IMR-90 (cell line): ENCODE measurements around the gene EIF3I. TPM values are rescaled to one million over a fixed set of nuclear protein-coding genes. Genes with fewer than 3 reads are reported as not detected.

Experiments
- ATAC-seq: fragments of 200-7000 bp; cut with Tn5 transposase; 2 replicates; pipeline ENCODE4 v1.9.1; 2020; ENCODE audit warnings: low read depth, mild to moderate bottlenecking, moderate library complexity
- BruUV-seq: library from RNA; stranded (reverse); fragments of 400-500 nt; replicated peaks from 2 replicates; lab custom pipeline; 2021; lab: Mats Ljungman, UMichigan
- CTCF ChIA-PET: fragments of 300-600 bp; formaldehyde crosslinking; extraction: SDS; loops from one replicate; lab custom pipeline; 2021; ENCODE audit warnings: antibody characterized with exemption; lab: Yijun Ruan, JAX
- POLR2A ChIA-PET: fragments of 300-600 bp; sonication (Branson Sonifier 250); formaldehyde crosslinking; loops from one replicate; lab custom pipeline; 2022; ENCODE audit warnings: antibody characterized with exemption; ENCODE audit not compliant: unreplicated experiment; lab: Charles Lee
- DNase-seq: peaks from one replicate; pipeline ENCODE4 v3.0.0; 2013
- H2AFZ ChIP-seq: replicated peaks from 2 replicates; pipeline ENCODE3; 2013; ENCODE audit warnings: low read length, mild to moderate bottlenecking; ENCODE audit not compliant: poor library complexity
- H2AK5ac ChIP-seq: 2 replicates; pipeline ENCODE4 v1.6.1; 2013; ENCODE audit warnings: low read depth, low read length, inconsistent platforms
- H2AK9ac ChIP-seq: replicated peaks from 2 replicates; pipeline ENCODE3; 2013; ENCODE audit warnings: mild to moderate bottlenecking, low read depth, low read length, moderate library complexity; ENCODE audit not compliant: poor library complexity
- H2BK120ac ChIP-seq: 2 replicates; pipeline ENCODE4 v1.6.1; 2013; ENCODE audit warnings: low read depth, low read length, inconsistent platforms
- H2BK15ac ChIP-seq: 3 replicates; pipeline ENCODE4 v1.6.1; 2013; ENCODE audit warnings: low read depth, low read length, inconsistent platforms
- H2BK20ac ChIP-seq: 2 replicates; pipeline ENCODE4 v1.6.1; 2013; ENCODE audit warnings: low read depth, mild to moderate bottlenecking, inconsistent platforms, low read length, moderate library complexity
- H2BK5ac ChIP-seq: 2 replicates; pipeline ENCODE4 v1.6.1; 2013; ENCODE audit warnings: mild to moderate bottlenecking, low read depth, low read length, inconsistent platforms; ENCODE audit not compliant: poor library complexity, severe bottlenecking
- H3K14ac ChIP-seq: replicated peaks from 2 replicates; pipeline ENCODE4 v1.6.1; 2013; ENCODE audit warnings: low read depth, low read length, inconsistent platforms
- H3K18ac ChIP-seq: 2 replicates; pipeline ENCODE4 v1.6.1; 2013; ENCODE audit warnings: low read depth, low read length, control low read depth
- H3K23ac ChIP-seq: 2 replicates; pipeline ENCODE4 v1.6.1; 2013; ENCODE audit warnings: low read depth, low read length, inconsistent platforms
- H3K27ac ChIP-seq: 2 replicates; pipeline ENCODE4 v1.5.1; 2013; ENCODE audit warnings: mild to moderate bottlenecking, control low read depth, low read length; ENCODE audit not compliant: insufficient read depth
- H3K27me3 ChIP-seq: 2 replicates; pipeline ENCODE4 v1.6.1; 2013; ENCODE audit warnings: low read length; ENCODE audit not compliant: control insufficient read depth, insufficient read depth
- H3K36me3 ChIP-seq: 2 replicates; pipeline ENCODE4 v1.6.1; 2013; ENCODE audit warnings: low read length, mixed read lengths; ENCODE audit not compliant: control insufficient read depth, insufficient read depth
- H3K4ac ChIP-seq: 2 replicates; pipeline ENCODE4 v1.6.1; 2013; ENCODE audit warnings: low read depth, low read length, inconsistent platforms
- H3K4me1 ChIP-seq: 2 replicates; pipeline ENCODE4 v1.6.1; 2013; ENCODE audit warnings: low read length, mixed read lengths; ENCODE audit not compliant: control insufficient read depth, insufficient read depth
- H3K4me2 ChIP-seq: 2 replicates; pipeline ENCODE4 v1.6.1; 2013; ENCODE audit warnings: low read depth, mild to moderate bottlenecking, control low read depth, low read length, moderate library complexity
- H3K4me3 ChIP-seq: 2 replicates; pipeline ENCODE4 v1.5.1; 2013; ENCODE audit warnings: low read depth, mild to moderate bottlenecking, control low read depth, low read length, moderate library complexity; ENCODE audit not compliant: insufficient read depth
- H3K56ac ChIP-seq: 2 replicates; pipeline ENCODE4 v1.6.1; 2013; ENCODE audit warnings: low read length, inconsistent platforms; ENCODE audit not compliant: insufficient read depth; ENCODE audit errors: extremely low read depth
- H3K79me1 ChIP-seq, 2 experiments: 2 replicates each; pipeline ENCODE4 v1.6.1; 2013; ENCODE audit warnings: low read length in 2 of 2, inconsistent platforms in 1 of 2, low read depth in 1 of 2
- H3K9ac ChIP-seq: 2 replicates; pipeline ENCODE4 v1.6.1; 2013; ENCODE audit warnings: low read depth, low read length, control low read depth
- H3K9me1 ChIP-seq: 2 replicates; pipeline ENCODE4 v1.6.1; 2013; ENCODE audit warnings: low read length, inconsistent platforms; ENCODE audit not compliant: insufficient read depth
- H3K9me3 ChIP-seq: 2 replicates; pipeline ENCODE4 v1.6.1; 2013; ENCODE audit warnings: low read length; ENCODE audit not compliant: control insufficient read depth, insufficient read depth
- H4K20me1 ChIP-seq: 2 replicates; pipeline ENCODE4 v1.6.1; 2013; ENCODE audit warnings: low read length, inconsistent platforms; ENCODE audit not compliant: insufficient read depth
- H4K5ac ChIP-seq: 2 replicates; pipeline ENCODE4 v1.6.1; 2013; ENCODE audit warnings: mild to moderate bottlenecking, low read depth, low read length, control low read depth
- H4K8ac ChIP-seq, 2 experiments: 2 replicates each; pipeline ENCODE4 v1.6.1; 2013; ENCODE audit warnings: low read depth in 2 of 2, low read length in 2 of 2, control low read depth in 1 of 2, inconsistent platforms in 1 of 2
- H4K91ac ChIP-seq: 2 replicates; pipeline ENCODE4 v1.6.1; 2013; ENCODE audit warnings: low read depth, low read length, inconsistent platforms; ENCODE audit not compliant: insufficient read depth
- MAFK ChIP-seq: IDR thresholded peaks from 2 replicates; pipeline ENCODE4 v1.6.1; 2012; ENCODE audit warnings: low read depth, low read length, improper control_type of control experiment
- MAZ ChIP-seq: IDR thresholded peaks from 2 replicates; pipeline ENCODE4 v1.6.1; 2012; ENCODE audit warnings: low read depth, mild to moderate bottlenecking, low read length, improper control_type of control experiment, moderate library complexity, borderline replicate concordance
- RAD21 ChIP-seq: IDR thresholded peaks from 2 replicates; pipeline ENCODE4 v1.6.1; 2012; ENCODE audit warnings: low read length, improper control_type of control experiment
- SMC3 ChIP-seq: fragments of 150-350 bp; IDR thresholded peaks from 2 replicates; pipeline ENCODE4 v1.6.1; 2016; ENCODE audit warnings: low read depth, mild to moderate bottlenecking, antibody characterized with exemption, low read length, moderate library complexity
- WGBS, 2 experiments: methylation state at CpG; one replicate each; pipeline versions ENCODE4 v1.1.5 to v1.1.7; 2013; ENCODE audit warnings: missing lambda C conversion rate in 2 of 2; ENCODE audit not compliant: insufficient read length in 1 of 2; ENCODE audit errors: extremely low coverage in 2 of 2; 5-methylcytosine and 5-hydroxymethylcytosine counted together
- dilution Hi-C: fragments of 300-500 bp; cut with HindIII; formaldehyde crosslinking; loops from one replicate; pipeline ENCODE4 v1.14.3; 2018; ENCODE audit warnings: low sequenced_read_pairs; ENCODE audit not compliant: unreplicated experiment
- in situ Hi-C: fragments of 300-500 bp; cut with MboI; formaldehyde crosslinking; loops from 3 replicates; pipeline ENCODE4 v1.14.3; 2019; ENCODE audit warnings: low sequenced_read_pairs, inconsistent platforms, mixed read lengths
- intact Hi-C: fragments of 100-400 bp; cut with micrococcal nuclease; formaldehyde crosslinking; loops from 2 replicates; pipeline ENCODE4 v1.10.0; 2022
- polyA plus RNA-seq, 3 experiments: library from polyadenylated mRNA; depleted of rRNA; stranded (reverse); fragments of >200 nt; gene quantifications; 2 replicates each; pipeline ENCODE4 v1.2.3, GENCODE V29; 2012; ENCODE audit warnings: low replicate concordance in 1 of 3
- total RNA-seq: library from RNA; depleted of rRNA; stranded (reverse); fragments of >200 nt; gene quantifications from 2 replicates; pipeline ENCODE4 v1.2.3, GENCODE V29; 2012
- TF ChIP-seq, protein P1 (sequence below): conservative IDR thresholded peaks from 2 replicates; pipeline ENCODE4 v1.5.1; 2012; ENCODE audit warnings: mild to moderate bottlenecking, low read depth, low read length, improper control_type of control experiment

Gene EIF3I
- total and polyA plus RNA-seq, 2 of the 4 experiments (the other 2 are of a cell fraction), result 469 to 716 TPM

DNA sequence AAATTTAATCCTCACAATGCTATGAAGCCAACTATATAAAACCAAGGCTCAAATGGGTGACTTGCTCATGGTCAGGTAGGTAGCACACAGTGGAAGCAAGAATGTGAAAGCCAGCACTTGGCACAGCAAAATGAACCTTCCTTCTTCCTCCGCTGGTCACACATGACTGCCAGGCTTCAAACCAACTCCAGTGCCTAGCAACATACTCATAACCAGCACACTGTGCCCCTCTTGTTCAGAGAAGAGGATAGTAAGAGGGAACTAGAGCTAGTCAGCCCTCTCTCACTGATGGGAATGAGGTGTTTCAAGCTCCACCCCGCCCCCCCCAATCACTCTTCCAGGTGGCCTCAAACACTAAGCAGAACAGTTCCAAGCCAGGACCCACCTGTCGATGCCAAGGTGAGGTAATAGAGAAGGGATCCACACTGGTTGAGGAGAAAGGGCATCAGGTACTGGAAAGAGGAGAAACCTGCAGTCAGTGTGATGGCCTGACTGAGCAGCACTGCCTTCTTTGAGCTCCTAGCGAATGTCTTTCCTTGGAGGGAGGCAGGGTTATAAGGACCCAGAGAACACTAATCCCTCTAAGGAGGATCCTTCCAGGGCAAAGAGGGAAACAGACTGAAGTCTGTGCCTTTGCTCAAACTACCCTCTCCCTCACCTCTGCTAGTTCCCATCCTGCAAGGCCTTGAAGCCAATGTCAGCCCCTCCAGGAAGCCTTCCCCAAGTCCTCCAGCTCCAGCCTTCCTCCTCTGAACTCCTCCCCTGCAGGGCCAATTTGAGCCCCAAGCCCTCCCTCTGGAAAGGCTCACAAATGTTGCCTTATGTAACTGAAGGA lies 1.2 kb upstream of the EIF3I start (continued):
- TF ChIP-seq MAFK, result no peak
- no peak for TF ChIP-seq MAZ

DNA sequence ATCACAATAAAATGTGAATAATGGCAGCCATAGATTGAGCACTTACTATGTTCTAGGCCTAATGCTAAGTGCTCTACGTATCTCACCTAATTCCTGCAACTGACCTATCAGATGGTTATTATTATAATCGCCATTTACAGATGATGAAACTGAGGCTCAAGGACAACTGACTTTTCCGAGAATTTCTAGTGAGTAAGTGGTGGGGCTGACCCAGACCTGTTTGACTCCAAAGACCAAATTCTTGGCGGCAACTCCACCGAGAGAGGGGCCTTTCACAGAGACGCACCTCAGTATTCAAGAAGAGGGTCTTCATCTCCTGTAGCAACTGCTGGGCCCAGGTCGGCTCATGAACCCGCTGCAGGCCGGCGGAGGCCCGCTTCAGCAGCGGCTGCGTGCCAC lies 627 bp upstream of the EIF3I start:
- Histone ChIP-seq H3K36me3 (peaks cover 34% of the 10 kb centered on the region), H3K9me1 (peaks cover 13% of the 10 kb centered on the region), H4K5ac (peak overlapping the region; percentile 50), H2BK15ac (no peak overlapping the region), H3K27me3 (no peaks in the 10 kb centered on the region), H3K18ac (no peak overlapping the region), H3K4me2 (peak overlapping the region; percentile 92), H2BK5ac (peak overlapping the region; percentile 71), H3K27ac (peak overlapping the region; percentile 86), H2AFZ (peak overlapping the region; percentile 84), H3K56ac (peak overlapping the region; percentile 51; the same call in 1 of the 2 replicates), H3K23ac (peak overlapping the region; percentile 69), H2BK120ac (no peak overlapping the region; the same call in 1 of the 2 replicates), H3K14ac (peak overlapping the region; percentile 77), H2AK5ac (peak overlapping the region; percentile 37), H4K91ac (peak overlapping the region; percentile 45; the same call in 1 of the 2 replicates), H3K9ac (peak overlapping the region; percentile 86), H4K8ac (peak overlapping the region; percentile 80 to 98; a peak in 3 of 4 replicates), H4K20me1 (0 out of 2 replicates have a peak, but pooled peaks cover 4% of the 10 kb centered on the region), H2AK9ac (peak overlapping the region; percentile 83), H3K4me1 (peaks cover 12% of the 10 kb centered on the region), H2BK20ac (no peak overlapping the region), H3K4ac (peak overlapping the region; percentile 89), H3K9me3 (no peaks in the 10 kb centered on the region), H3K4me3 (peak overlapping the region; percentile 84), H3K79me1 (peaks cover 37 to 59% of the 10 kb centered on the region in 2 experiments)
- BruUV-seq, result no TSS peak
- ChIA-PET POLR2A (no interaction called here), CTCF (interaction anchor here (1.4 kb wide), 1 partner anchor 19 kb away, joined by 5 read pairs; no protein-coding TSS in a partner anchor)
- no peak for TF ChIP-seq SMC3
- no peak for TF ChIP-seq RAD21
- TF ChIP-seq, protein P1, sequence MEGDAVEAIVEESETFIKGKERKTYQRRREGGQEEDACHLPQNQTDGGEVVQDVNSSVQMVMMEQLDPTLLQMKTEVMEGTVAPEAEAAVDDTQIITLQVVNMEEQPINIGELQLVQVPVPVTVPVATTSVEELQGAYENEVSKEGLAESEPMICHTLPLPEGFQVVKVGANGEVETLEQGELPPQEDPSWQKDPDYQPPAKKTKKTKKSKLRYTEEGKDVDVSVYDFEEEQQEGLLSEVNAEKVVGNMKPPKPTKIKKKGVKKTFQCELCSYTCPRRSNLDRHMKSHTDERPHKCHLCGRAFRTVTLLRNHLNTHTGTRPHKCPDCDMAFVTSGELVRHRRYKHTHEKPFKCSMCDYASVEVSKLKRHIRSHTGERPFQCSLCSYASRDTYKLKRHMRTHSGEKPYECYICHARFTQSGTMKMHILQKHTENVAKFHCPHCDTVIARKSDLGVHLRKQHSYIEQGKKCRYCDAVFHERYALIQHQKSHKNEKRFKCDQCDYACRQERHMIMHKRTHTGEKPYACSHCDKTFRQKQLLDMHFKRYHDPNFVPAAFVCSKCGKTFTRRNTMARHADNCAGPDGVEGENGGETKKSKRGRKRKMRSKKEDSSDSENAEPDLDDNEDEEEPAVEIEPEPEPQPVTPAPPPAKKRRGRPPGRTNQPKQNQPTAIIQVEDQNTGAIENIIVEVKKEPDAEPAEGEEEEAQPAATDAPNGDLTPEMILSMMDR, result no peak
- dilution Hi-C loops (no loop called here), intact Hi-C loops (loop anchor here (5.0 kb wide), 1 partner anchor 71 kb away; the partner anchor contains the start of gene HDAC1), in situ Hi-C loops (no loop called here)
- WGBS, 2 experiments, result no CpG with 5 or more reads among the region's 13 CpGs
- no peak for DNase-seq
- ATAC-seq, result no peak; the same call in 1 of the 2 replicates
